ENCODE measurements around the gene NEU4.
"Not testable (repeated sequence)": the region's sequence is repeated elsewhere in the genome, so short reads cannot be mapped to it uniquely, and the experiment has no call there.

Gene NEU4

DNA sequence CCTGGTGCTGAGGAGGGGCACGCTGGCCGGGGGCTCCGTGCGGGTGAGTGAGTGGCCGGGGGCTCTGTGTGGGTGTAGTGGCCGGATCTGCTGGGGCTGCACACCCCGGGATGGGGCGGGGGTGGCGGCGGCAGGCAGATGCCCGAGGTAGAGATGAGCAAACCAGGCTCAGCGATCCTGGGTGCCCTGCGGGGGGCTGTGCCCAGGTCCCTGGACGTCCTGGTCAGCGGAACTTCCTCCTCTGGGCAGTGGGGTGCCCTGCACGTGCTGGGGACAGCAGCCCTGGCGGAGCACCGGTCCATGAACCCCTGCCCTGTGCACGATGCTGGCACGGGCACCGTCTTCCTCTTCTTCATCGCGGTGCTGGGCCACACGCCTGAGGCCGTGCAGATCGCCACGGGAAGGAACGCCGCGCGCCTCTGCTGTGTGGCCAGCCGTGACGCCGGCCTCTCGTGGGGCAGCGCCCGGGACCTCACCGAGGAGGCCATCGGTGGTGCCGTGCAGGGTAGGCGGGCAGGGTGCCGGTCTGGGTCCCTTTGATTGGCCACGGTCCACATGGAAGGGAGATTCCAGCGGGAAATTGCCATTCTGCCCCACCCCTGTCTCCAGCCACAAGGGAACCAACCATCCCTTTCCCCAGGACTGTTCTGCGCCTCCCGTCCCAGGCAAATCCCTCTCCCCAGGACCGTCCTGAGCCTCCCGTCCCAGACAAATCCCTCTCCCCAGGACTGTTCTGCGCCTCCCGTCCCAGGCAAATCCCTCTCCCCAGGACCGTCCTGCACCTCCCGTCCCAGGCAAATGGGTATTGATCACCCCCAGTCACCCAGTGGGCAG is 5.9 kb downstream of the NEU4 start:
- DNase-seq, result no peak

- no peak for DNase-seq
These were observed 6.8 kb downstream of the NEU4 start for GRCh38 chr2:241815477-241816430.

- no peak for DNase-seq
These were observed 7.6 kb downstream of the NEU4 start for GRCh38 chr2:241816431-241817121.

- DNase-seq, result no peak
These were observed 8.3 kb downstream of the NEU4 start for GRCh38 chr2:241817126-241817820.

- DNase-seq, result not testable (repeated sequence)
These were observed 8.8 kb downstream of the NEU4 start for GRCh38 chr2:241817821-241818215.

DNA sequence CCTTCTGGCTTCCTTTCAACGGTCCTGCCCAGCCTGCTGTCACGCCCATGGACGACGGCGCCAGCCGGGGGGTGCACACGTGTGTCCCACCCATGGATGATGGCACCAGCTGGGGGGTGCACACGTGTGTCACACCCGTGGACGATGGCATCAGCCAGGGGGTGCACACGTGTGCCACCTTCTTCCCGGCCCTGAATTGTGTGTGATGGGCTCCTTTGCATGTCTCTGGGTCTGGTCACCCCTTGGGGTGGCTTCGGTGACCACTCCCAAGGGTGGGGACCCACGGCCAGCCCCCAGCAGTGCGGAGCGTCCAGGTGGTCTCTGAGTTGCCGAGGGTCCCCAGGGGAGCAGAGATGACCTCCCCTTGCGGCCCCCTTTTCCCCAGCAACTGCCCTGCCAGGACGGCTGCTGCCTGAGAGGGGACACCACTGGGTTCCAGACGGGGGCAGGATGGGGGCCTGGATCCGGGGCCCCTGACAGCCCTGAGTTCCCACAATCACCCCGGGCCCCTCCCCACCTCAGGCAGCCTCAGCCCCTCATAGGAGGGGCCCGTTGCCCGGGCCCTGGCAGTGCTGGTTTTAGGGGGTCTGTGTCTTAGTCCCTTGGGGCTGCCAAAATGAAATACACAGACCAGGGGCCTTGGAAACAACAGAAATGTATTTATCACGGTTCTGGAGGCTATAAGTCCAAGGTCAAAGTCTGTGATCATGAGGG is 9.4 kb downstream of the NEU4 start:
- DNase-seq, result no peak

GRCh38 chr2:241818943-241819270 is 9.9 kb downstream of the NEU4 start:
- DNase-seq, result no peak

- not testable (repeated sequence) for DNase-seq
These were observed 11.1 kb downstream of the NEU4 start for GRCh38 chr2:241819947-241820624.

GRCh38 chr2:241820625-241821384 is 11.8 kb downstream of the NEU4 start:
- no peak for DNase-seq

- DNase-seq, result no peak
These were observed 12.7 kb downstream of the NEU4 start for GRCh38 chr2:241821460-241822263.

DNA sequence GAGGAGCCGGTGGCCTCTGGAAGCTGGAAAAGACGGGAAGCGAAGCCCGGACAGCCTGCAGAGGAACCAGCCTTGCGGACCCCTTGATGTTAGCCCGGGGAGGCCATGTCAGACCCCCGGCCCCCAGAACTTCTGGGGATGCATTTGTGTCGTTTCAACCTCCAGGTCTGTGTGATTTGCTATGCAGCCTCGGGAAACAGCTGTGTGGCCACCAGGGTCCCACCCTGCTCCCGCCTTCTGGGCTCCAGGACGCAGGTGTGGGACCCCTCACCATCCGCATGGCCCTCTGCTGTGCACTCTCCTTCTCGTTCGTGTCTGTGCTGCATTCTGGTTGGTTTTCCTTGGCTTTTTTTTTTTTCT is 13.3 kb downstream of the NEU4 start:
- no peak for DNase-seq

DNA sequence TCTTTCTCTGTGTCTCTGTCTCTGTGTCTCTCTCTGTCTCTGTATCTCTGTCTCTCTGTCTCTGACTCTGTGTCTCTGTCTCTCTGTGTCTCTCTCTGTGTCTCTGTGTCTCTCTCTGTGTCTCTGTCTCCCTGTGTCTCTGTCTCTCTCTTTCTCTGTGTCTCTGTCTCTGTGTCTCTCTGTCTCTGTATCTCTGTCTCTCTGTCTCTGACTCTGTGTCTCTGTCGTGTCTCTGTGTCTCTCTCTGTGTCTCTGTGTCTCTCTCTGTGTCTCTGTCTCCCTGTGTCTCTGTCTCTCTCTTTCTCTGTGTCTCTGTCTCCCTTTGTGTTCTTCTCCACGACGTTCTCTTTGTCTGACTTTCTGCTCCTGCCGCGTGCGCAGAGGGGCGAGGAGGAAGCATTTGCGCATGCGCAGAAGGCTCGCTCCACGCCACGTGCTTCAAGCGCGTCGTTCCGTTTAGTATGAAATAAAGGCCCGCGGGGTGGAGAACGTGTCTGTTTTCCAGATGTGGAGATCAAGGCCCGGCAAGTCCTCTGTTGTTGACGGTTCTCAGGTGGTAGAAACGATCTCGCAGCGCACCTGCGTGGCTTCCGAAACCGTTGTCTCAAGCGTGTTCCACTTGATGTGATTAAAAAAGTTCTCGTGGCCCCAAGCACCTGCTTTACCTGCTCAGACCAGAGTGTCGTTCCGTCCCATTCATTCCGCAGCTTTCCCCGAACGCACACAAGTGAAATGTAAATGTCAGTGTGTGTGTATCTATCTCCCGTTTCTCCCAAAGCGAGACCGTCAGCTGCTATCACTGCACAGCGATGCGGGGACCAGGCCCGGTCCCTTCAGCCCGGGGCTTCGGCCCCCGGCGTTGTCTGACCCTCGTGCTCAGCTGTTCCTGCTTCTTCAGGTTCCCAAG is 14.8 kb downstream of the NEU4 start:
- not testable (repeated sequence) for DNase-seq

- DNase-seq, result no peak
These were observed 18.4 kb downstream of the NEU4 start for GRCh38 chr2:241827394-241827793.

DNA sequence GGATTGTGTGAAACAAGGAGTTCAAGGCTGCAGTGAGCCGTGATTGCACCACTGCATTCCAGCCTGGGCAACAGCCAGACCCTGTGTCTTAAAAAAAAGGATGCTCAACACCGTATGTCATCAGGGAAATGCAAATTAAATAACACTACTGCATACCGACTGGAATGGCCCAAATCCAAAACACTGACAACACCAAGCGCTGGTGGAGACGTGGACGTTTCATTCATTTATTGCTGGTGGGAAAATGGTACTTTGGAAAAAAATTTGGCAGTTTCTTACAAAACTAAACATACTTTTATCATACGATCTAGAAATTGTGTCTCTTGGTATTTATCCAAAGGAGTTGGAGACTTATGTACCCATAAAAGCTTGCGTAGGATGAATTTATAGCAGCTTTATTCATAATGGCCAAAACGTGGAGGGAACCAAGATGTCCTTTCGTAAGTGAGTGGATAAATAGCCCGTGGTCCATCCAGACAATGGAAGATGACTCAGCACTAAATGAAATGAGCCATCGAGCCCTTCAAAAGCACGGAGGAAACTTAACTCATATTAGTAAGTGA is 24.2 kb downstream of the NEU4 start:
- no peak for DNase-seq

GRCh38 chr2:241833756-241834526 is 24.9 kb downstream of the NEU4 start:
- DNase-seq, result not testable (repeated sequence)

DNA sequence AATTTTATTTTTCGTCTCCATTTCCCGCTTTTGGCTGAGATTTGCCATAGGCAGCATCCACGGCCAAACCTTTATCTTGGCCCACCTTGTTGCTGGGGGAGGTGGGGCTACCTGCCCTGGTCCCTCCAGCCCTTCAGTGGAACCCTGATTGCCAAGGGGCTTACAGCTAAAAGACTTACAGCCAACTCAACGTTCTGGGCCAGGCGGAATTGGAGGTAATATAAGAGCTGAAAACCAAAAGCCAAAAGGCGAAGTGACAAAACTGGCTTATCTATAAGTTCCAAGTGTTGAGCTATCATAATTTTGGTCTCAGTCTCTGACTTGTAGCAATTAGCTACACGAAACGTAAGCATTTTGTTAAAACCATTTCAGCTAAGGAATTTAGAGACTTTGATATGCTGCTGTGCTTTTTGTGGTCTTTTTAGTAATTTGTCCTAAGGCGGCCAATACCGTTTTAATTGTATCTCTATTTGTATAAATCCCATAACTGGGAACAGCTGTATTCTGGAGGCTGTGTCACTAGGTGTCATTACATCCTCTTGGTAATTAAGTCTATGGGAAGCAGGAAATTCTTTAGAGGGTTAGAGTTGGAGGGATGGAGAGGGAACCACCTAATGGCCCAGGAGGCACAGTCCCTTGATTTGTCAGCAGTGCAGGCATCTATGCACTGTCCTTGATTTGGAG is 25.7 kb downstream of the NEU4 start:
- DNase-seq, result no peak

DNA sequence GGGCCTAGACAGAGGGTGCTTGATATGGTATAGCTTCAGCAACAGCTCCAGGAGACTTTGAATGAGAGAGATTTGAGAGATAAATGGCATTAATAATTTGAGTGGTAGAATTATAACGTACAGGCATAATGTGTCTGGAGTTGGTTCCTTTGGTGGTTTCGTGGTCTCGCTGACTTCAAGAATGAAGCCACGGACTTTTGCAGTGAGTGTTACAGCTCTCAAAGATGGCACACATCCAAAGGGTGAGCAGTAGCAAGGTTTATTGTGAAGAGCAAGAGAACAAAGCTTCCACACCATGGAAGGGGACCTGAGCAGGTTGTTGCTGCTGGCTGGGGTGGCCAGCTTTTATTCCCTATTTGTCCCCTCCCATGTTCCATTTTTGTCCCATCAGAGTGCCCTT is 26.6 kb downstream of the NEU4 start:
- DNase-seq, result no peak

Measured in activated effector memory CD4-positive, alpha-beta T cell treated with Interleukin-2 at 50 U/mL for 16 hours (primary cell).